Activated CD4-positive, alpha-beta T cell treated with anti-CD3 and anti-CD28 coated beads for 24 hours (primary cell): Measurements from ENCODE around the gene PDE6B.
"Not testable (repeated sequence)": the region's sequence is repeated elsewhere in the genome, so short reads cannot be mapped to it uniquely, and the experiment has no call there.

Experiments used
- DNase-seq, 2 donors: peaks; one replicate each; pipeline ENCODE4 v3.0.0-alpha.2; 2020; ENCODE audit warnings: low read depth in 2 of 2

Gene PDE6B

GRCh38 chr4:704198-704891 lies 79.0 kb downstream of the PDE6B start:
- no peak for DNase-seq

- no peak for DNase-seq
Observed at GRCh38 chr4:704971-705277, 79.6 kb downstream of the PDE6B start.

GRCh38 chr4:705278-706082 lies 80.1 kb downstream of the PDE6B start, which contains the start of gene PCGF3:
Gene PCGF3 (plus strand): TSS chr4:705832. CDS start chr4:733681, 27,849 bp downstream.
- DNase-seq = peak; percentile 97

GRCh38 chr4:706083-706633 lies 80.8 kb downstream of the PDE6B start:
- not testable (repeated sequence) for DNase-seq

GRCh38 chr4:706834-707598 lies 81.6 kb downstream of the PDE6B start:
- no peak for DNase-seq

- no peak for DNase-seq
Observed at GRCh38 chr4:707929-708630, 82.7 kb downstream of the PDE6B start.

- DNase-seq = no peak
Observed at GRCh38 chr4:708631-708933, 83.2 kb downstream of the PDE6B start.

GRCh38 chr4:709348-709747 lies 84.0 kb downstream of the PDE6B start:
- no peak for DNase-seq

GRCh38 chr4:710116-710515 lies 84.7 kb downstream of the PDE6B start:
- DNase-seq = no peak

- DNase-seq = no peak
Observed at GRCh38 chr4:710916-711315, 85.5 kb downstream of the PDE6B start.

- no peak for DNase-seq
Observed at GRCh38 chr4:712093-712492, 86.7 kb downstream of the PDE6B start.

GRCh38 chr4:712916-713632 lies 87.7 kb downstream of the PDE6B start:
- DNase-seq = no peak

- no peak for DNase-seq
Observed at GRCh38 chr4:714087-714486, 88.7 kb downstream of the PDE6B start.

- no peak for DNase-seq
Observed at GRCh38 chr4:717601-718320, 92.4 kb downstream of the PDE6B start.

GRCh38 chr4:718460-718859 lies 93.1 kb downstream of the PDE6B start:
- DNase-seq = no peak
